ENCODE results near the gene CEP126.
"Not testable (repeated sequence)": the region's sequence is repeated elsewhere in the genome, so short reads cannot be mapped to it uniquely, and the experiment has no call there.

CEP126 gene

DNA sequence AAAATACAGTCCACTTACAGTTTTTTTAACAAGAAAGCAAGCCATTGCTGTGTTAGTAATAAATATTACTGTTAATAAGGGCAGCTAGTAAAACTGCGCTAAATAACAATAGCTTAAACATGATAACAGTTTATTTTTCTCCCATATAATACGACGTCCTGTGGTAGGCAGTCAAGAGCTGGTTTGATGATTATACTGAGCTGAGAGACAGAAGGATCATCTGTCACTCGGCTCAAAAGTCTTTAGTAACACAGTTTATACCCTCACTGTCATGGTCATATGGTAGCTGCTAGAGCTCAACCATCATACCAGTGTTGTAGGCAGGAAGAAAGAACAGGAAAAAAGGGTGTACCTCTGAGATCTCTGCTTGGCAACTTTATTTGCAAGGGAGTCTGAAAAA lies 30.6 kb downstream of the CEP126 start:
- Mint-ChIP-seq H3K27ac (ENCODE audit: low read depth) (no peak overlapping the region), H3K4me3 (no peak overlapping the region), H3K36me3 (ENCODE audit: insufficient read depth) (peaks cover 2% of the 10 kb centered on the region), H3K4me1 (no peaks in the 10 kb centered on the region), H3K9me3 (no peaks in the 10 kb centered on the region), H3K27me3 (no peaks in the 10 kb centered on the region)
- DNase-seq (ENCODE audit: low spot score in 2 of 2) (no peak), ATAC-seq (replicated peaks; ENCODE audit: extremely low read depth, poor library complexity, severe bottlenecking) (no peak)

DNA sequence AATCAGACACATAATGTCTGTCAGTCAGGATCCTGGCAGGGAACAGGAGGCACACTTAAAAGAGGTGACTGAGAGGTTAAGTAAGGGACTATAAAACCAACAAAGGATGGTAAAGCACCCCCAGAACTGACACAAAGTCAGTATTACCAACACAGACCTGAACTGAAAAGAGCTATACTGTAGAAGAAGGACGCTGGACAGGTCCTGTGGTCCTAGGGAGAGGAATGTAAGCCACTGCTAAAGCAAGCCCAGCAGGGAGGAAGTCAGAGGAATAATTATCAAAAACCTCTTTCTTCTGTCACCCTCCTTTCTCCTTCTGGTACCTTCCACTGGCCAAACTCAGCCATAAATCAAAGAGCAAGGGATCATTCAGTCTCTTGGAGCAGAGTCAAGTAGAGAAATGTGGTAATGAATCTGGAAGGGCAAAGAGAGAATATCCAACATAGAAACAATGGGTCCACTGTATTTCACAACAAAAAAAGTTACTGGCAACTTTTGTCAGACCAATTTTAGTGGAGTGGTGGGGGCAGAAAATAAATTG lies 34.9 kb downstream of the CEP126 start:
- no peaks in the 10 kb centered on the region for H3K27me3 Mint-ChIP-seq
- DNase-seq (ENCODE audit: low spot score in 2 of 2) (no peak), ATAC-seq (replicated peaks; ENCODE audit: extremely low read depth, poor library complexity, severe bottlenecking) (no peak)
- H3K36me3 Mint-ChIP-seq (ENCODE audit: insufficient read depth): no peaks in the 10 kb centered on the region
- no peak overlapping the region for H3K27ac Mint-ChIP-seq (ENCODE audit: low read depth)
- no peaks in the 10 kb centered on the region for H3K4me1 Mint-ChIP-seq
- no peak overlapping the region for H3K4me3 Mint-ChIP-seq
- H3K9me3 Mint-ChIP-seq: no peaks in the 10 kb centered on the region

DNA sequence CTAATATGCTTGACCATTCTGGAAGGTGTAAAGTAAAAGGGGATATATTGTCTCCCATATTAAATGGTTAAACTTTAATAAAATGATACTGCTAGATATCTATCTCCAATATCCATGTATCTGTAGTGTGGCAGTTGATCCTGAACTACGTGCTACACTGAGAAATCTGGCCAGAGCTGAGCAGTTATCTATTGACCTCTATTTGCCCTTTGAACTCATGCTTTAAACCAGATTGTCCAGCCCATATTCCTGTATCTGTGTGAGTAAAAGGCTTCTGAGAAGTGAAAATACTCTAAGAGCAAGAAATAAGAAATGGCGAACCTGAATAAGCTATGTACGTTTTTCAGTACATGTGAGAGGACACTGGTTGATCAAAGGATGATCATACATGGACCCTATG lies 40.5 kb downstream of the CEP126 start:
- DNase-seq (ENCODE audit: low spot score in 2 of 2) (no peak), ATAC-seq (replicated peaks; ENCODE audit: extremely low read depth, poor library complexity, severe bottlenecking) (no peak)
- H3K27ac Mint-ChIP-seq (ENCODE audit: low read depth): no peak overlapping the region
- no peaks in the 10 kb centered on the region for H3K4me1 Mint-ChIP-seq
- peaks cover 3% of the 10 kb centered on the region for H3K36me3 Mint-ChIP-seq (ENCODE audit: insufficient read depth)
- no peak overlapping the region for H3K4me3 Mint-ChIP-seq
- H3K27me3 Mint-ChIP-seq: no peaks in the 10 kb centered on the region
- no peaks in the 10 kb centered on the region for H3K9me3 Mint-ChIP-seq

DNA sequence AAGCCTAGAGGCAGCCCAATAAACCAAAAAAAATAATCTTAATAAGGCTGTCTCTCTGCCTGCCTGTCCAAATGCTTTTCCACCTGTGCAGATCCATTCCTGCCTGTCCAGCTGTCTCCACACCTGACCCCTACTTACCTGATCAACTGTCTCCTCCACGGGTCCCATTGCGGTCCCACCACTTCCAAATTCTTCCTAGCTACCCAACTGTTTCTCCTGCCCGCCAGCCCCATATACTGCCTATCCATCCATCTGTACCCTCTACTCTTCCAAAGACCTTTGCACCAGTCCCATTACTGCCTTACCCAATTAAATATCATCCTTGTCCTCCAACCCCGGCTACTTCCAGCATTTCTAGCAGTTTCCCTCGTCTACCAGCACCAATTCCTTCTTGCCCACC lies 40.9 kb downstream of the CEP126 start:
- Mint-ChIP-seq H3K4me3 (no peak overlapping the region), H3K4me1 (no peaks in the 10 kb centered on the region), H3K27me3 (no peaks in the 10 kb centered on the region), H3K27ac (ENCODE audit: low read depth) (no peak overlapping the region), H3K36me3 (ENCODE audit: insufficient read depth) (peaks cover 3% of the 10 kb centered on the region), H3K9me3 (no peaks in the 10 kb centered on the region)
- DNase-seq (ENCODE audit: low spot score in 2 of 2) (no peak), ATAC-seq (replicated peaks; ENCODE audit: extremely low read depth, poor library complexity, severe bottlenecking) (no peak)

DNA sequence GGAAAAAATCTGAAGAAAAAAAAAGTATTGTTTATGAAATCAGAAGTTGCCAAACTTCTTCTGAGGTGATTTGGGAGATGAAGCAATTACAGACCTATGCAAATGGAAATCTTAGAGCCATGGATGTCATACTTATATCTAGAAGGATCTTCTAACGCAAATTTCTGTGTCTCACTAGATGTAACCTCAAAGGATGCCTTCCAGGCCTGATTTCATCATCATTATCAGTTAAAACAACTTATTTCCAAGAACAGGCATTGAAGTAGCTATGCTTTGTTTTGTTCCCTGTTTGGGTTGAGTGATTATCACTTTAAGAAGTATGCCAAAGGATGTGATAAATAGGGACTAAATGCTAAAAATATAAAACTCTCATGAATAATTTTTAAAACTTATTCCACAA lies 45.4 kb downstream of the CEP126 start:
- Mint-ChIP-seq H3K36me3 (ENCODE audit: insufficient read depth) (peaks cover 6% of the 10 kb centered on the region), H3K4me3 (no peak overlapping the region), H3K9me3 (no peaks in the 10 kb centered on the region), H3K27me3 (no peaks in the 10 kb centered on the region), H3K27ac (ENCODE audit: low read depth) (no peak overlapping the region), H3K4me1 (no peaks in the 10 kb centered on the region)
- ATAC-seq (replicated peaks; ENCODE audit: extremely low read depth, poor library complexity, severe bottlenecking) (no peak), DNase-seq (ENCODE audit: low spot score in 2 of 2) (no peak)

DNA sequence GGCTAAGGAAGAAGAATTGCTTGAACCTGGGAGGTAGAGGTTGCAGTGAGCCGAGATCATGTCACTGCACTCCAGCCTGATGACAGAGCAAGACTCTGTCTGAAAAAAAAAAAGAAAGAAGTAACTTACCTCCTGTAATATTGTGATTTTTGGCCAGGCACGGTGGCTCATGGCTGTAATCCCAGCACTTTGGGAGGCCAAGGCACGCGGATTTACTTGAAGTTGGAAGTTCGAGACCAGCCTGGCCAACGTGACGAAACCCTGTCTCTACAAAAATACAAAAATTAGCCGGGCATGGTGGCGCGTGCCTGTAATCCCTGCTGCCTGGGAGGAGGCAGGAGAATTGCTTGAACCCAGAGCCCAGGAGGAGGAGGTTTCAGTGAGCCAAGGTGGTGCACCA lies 49.4 kb downstream of the CEP126 start:
- not testable (repeated sequence) for H3K9me3 Mint-ChIP-seq; DNase-seq (ENCODE audit: low spot score in 2 of 2); H3K27me3 Mint-ChIP-seq; H3K36me3 Mint-ChIP-seq (ENCODE audit: insufficient read depth); H3K4me3 Mint-ChIP-seq; H3K27ac Mint-ChIP-seq (ENCODE audit: low read depth); ATAC-seq (replicated peaks; ENCODE audit: extremely low read depth, poor library complexity, severe bottlenecking); H3K4me1 Mint-ChIP-seq

DNA sequence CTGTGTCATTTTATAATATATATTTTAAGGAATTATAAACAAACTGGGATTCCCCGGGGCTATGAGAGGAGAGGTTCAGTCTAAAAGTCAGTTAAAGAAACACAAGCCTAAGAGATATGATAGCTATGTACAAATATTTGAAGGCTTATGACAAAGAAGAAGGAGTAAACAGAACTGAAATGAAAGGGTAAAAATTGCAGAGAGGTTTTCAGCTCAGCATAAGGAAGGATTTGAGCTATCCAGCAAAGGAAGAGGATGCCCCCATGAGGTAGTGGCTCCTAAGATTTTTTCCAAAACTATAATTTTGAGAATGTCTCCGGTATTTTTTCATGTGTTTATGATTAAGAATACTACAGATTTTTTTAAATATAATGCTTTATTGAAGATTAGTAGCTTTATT lies 59.4 kb downstream of the CEP126 start:
- H3K4me3 Mint-ChIP-seq: no peak overlapping the region
- ATAC-seq (replicated peaks; ENCODE audit: extremely low read depth, poor library complexity, severe bottlenecking) (no peak), DNase-seq (ENCODE audit: low spot score in 2 of 2) (no peak)
- no peaks in the 10 kb centered on the region for H3K36me3 Mint-ChIP-seq (ENCODE audit: insufficient read depth)
- no peak overlapping the region for H3K27ac Mint-ChIP-seq (ENCODE audit: low read depth)
- no peaks in the 10 kb centered on the region for H3K4me1 Mint-ChIP-seq
- no peaks in the 10 kb centered on the region for H3K27me3 Mint-ChIP-seq
- H3K9me3 Mint-ChIP-seq: no peaks in the 10 kb centered on the region

DNA sequence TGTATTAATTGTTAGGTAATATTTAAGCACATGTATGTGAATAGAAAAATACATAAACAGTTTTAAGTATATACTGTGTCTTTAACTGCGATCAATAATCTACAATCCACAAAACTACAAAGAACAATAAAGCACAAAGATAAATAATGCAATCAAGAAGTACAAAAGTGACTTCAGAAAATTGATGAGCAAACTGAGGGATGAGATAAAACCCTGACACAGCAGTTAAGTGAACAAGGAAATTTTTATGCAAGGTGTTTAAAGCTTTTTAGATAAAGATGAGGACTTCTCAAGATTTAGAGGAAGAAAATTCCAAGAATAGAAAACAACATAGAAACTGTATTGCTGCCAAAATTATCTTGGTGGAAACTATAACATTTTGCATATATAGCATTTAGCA lies 60.0 kb downstream of the CEP126 start:
- Mint-ChIP-seq H3K4me1 (no peaks in the 10 kb centered on the region), H3K4me3 (no peak overlapping the region), H3K36me3 (ENCODE audit: insufficient read depth) (no peaks in the 10 kb centered on the region), H3K9me3 (no peaks in the 10 kb centered on the region), H3K27ac (ENCODE audit: low read depth) (no peak overlapping the region), H3K27me3 (no peaks in the 10 kb centered on the region)
- no peak for DNase-seq (ENCODE audit: low spot score in 2 of 2)
- no peak for ATAC-seq (replicated peaks; ENCODE audit: extremely low read depth, poor library complexity, severe bottlenecking)

DNA sequence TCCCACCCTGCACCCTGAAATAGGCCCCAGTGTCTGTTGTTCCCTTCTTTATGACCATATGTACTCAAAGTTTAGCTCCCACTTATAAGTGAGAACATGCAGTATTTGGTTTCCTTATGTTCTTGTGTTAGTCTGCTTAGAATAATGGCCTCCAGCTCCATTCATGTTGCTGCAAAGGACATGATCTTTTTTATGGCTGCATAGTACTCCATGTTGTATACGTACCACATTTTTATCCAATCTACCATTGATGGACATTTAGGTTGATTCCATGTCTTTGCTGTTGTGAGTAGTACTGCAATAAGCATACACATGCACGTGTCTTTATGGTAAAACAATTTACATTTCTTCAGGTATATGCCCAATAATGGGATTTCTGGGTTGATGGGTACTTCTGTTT lies 60.9 kb downstream of the CEP126 start:
- DNase-seq (ENCODE audit: low spot score in 2 of 2): no peak
- Mint-ChIP-seq H3K4me1 (no peaks in the 10 kb centered on the region), H3K4me3 (no peak overlapping the region), H3K27ac (ENCODE audit: low read depth) (no peak overlapping the region), H3K27me3 (no peaks in the 10 kb centered on the region), H3K9me3 (no peaks in the 10 kb centered on the region), H3K36me3 (ENCODE audit: insufficient read depth) (no peaks in the 10 kb centered on the region)
- ATAC-seq (replicated peaks; ENCODE audit: extremely low read depth, poor library complexity, severe bottlenecking): no peak

DNA sequence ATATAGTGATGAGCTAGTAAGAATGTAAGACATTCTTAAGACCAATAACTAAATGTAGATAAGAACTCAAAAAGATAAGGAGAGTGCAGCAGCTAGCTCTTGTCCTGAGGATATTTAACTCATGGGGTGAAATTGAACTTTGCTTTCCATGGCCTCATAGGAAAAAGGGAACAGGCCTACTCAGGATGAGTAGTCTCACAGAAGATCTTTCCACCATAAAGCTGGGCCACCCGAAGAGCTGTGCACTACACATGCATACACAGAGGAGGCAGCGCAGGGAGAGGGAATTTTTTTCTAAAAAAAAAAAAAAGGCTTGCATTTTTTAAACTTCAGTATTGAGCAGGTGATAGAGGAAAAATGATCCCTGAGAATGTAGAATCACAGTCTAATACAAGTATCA lies 72.6 kb downstream of the CEP126 start:
- H3K36me3 Mint-ChIP-seq (ENCODE audit: insufficient read depth): peaks cover 2% of the 10 kb centered on the region
- H3K27me3 Mint-ChIP-seq: no peaks in the 10 kb centered on the region
- DNase-seq (ENCODE audit: low spot score in 2 of 2) (no peak), ATAC-seq (replicated peaks; ENCODE audit: extremely low read depth, poor library complexity, severe bottlenecking) (no peak)
- H3K9me3 Mint-ChIP-seq: no peaks in the 10 kb centered on the region
- no peak overlapping the region for H3K27ac Mint-ChIP-seq (ENCODE audit: low read depth)
- no peak overlapping the region for H3K4me3 Mint-ChIP-seq
- H3K4me1 Mint-ChIP-seq: no peaks in the 10 kb centered on the region

DNA sequence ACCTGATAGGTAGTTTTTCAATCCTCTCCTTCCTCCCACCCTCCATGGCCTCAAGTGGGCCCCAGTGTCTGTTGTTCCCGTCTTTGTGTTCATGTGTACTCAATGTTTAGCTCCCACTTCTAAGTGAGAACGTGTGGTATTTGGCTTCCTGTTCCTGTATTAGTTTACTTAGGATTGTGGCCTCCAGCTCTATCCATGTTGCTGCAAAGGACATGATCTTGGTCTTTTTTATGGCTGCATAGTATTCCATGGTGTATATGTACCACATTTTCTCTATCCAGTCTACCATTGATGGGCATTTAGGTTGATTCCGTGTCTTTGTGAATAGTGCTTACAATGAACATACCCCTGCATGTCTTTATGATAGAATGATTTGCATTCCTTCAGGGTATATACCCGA lies 78.4 kb downstream of the CEP126 start:
- H3K4me3 Mint-ChIP-seq: no peak overlapping the region
- H3K27me3 Mint-ChIP-seq: no peaks in the 10 kb centered on the region
- H3K36me3 Mint-ChIP-seq (ENCODE audit: insufficient read depth): peaks cover 2% of the 10 kb centered on the region
- ATAC-seq (replicated peaks; ENCODE audit: extremely low read depth, poor library complexity, severe bottlenecking) (no peak), DNase-seq (ENCODE audit: low spot score in 2 of 2) (no peak)
- H3K27ac Mint-ChIP-seq (ENCODE audit: low read depth): no peak overlapping the region
- no peaks in the 10 kb centered on the region for H3K9me3 Mint-ChIP-seq
- H3K4me1 Mint-ChIP-seq: no peaks in the 10 kb centered on the region

DNA sequence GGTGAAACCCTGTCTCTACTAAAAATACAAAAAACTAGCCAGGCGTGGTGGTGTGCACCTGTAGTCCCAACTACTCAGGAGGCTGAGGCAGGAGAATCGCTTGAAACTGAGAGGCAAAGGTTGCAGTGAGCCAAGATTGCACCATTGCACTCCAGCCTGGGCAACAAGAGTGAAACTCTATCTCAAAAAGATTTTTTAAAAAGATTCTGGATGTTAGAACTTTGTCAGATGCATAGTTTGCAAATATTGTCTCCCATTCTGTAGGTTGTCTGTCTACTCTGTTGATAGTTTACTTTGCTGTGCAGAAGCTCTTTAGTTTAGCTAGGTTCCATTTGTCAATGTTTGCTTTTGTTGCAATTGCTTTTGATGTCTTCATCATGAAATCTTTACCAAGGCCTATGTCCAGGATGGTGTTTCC lies 79.3 kb downstream of the CEP126 start:
- not testable (repeated sequence) for DNase-seq (ENCODE audit: low spot score in 2 of 2)

DNA sequence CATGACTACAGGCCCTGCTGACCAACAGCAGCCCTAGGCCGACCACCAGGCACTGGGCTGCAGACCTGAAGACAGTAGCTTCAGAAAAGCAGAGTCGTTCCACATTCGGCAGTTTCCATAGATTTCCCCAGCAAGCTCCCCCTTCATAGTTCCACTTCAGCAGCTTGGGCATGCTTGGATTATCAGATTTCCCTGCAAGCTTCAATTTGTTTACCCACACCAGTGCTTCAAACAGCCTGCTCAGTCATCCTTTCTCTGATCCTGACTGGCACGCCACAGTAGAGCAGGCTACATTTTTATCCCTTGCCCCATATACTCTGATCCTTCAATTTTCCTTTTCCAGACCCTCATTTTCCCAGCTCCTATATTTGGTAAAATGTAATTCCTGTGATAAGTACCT lies 81.3 kb downstream of the CEP126 start:
- Mint-ChIP-seq H3K4me1 (no peaks in the 10 kb centered on the region), H3K27ac (ENCODE audit: low read depth) (no peak overlapping the region), H3K4me3 (no peak overlapping the region)

More for the DNA sequence above, 79.3 kb downstream of the CEP126 start:
- H3K4me1 Mint-ChIP-seq; H3K9me3 Mint-ChIP-seq; H3K27me3 Mint-ChIP-seq; H3K27ac Mint-ChIP-seq (ENCODE audit: low read depth); H3K4me3 Mint-ChIP-seq; H3K36me3 Mint-ChIP-seq (ENCODE audit: insufficient read depth); ATAC-seq (replicated peaks; ENCODE audit: extremely low read depth, poor library complexity, severe bottlenecking): not testable (repeated sequence)

More for the DNA sequence above, 81.3 kb downstream of the CEP126 start:
- DNase-seq (ENCODE audit: low spot score in 2 of 2) (no peak), ATAC-seq (replicated peaks; ENCODE audit: extremely low read depth, poor library complexity, severe bottlenecking) (no peak)
- Mint-ChIP-seq H3K27me3 (no peaks in the 10 kb centered on the region), H3K36me3 (ENCODE audit: insufficient read depth) (no peaks in the 10 kb centered on the region), H3K9me3 (no peaks in the 10 kb centered on the region)

Data from central memory CD8-positive, alpha-beta T cell (primary cell).